Fibroblast of mammary gland (primary cell): ENCODE data around the gene RNF115.
"Not testable (repeated sequence)": the region's sequence is repeated elsewhere in the genome, so short reads cannot be mapped to it uniquely, and the experiment has no call there.

ENCODE experiments used
- DNase-seq: peaks from one replicate; pipeline ENCODE4 v3.0.0-alpha.2; 2010; ENCODE audit warnings: low read depth
- H3K4me3 ChIP-seq: 2 replicates; pipeline ENCODE4 v1.5.1; 2011; ENCODE audit warnings: low read depth, mild to moderate bottlenecking, low read length, moderate library complexity; ENCODE audit not compliant: control insufficient read depth
- CTCF ChIP-seq: conservative IDR thresholded peaks from 2 replicates; pipeline ENCODE4 v1.5.1; 2011; ENCODE audit warnings: low read depth, low read length, inconsistent platforms; ENCODE audit not compliant: control insufficient read depth, insufficient read depth

The RNF115 gene

GRCh38 chr1:145804235-145805045 lies 19.5 kb downstream of the RNF115 start:
- H3K4me3 ChIP-seq: no peak overlapping the region
- no peak for TF ChIP-seq CTCF
- no peak for DNase-seq

GRCh38 chr1:145799806-145800205 lies 24.1 kb downstream of the RNF115 start:
- no peak overlapping the region for H3K4me3 ChIP-seq
- DNase-seq: no peak
- TF ChIP-seq CTCF: no peak

- no peak overlapping the region for H3K4me3 ChIP-seq
- TF ChIP-seq CTCF: no peak
- DNase-seq: no peak
Observed at GRCh38 chr1:145796753-145797152, 27.1 kb downstream of the RNF115 start.

- no peak overlapping the region for H3K4me3 ChIP-seq
- no peak for TF ChIP-seq CTCF
- no peak for DNase-seq
Observed at GRCh38 chr1:145795257-145795881, 28.5 kb downstream of the RNF115 start.

- no peak overlapping the region for H3K4me3 ChIP-seq
- DNase-seq: no peak
- no peak for TF ChIP-seq CTCF
Observed at GRCh38 chr1:145792484-145792883, 31.4 kb downstream of the RNF115 start.

GRCh38 chr1:145791860-145792259 lies 32.0 kb downstream of the RNF115 start:
- not testable (repeated sequence) for DNase-seq, H3K4me3 ChIP-seq

- DNase-seq: no peak
- no peak for TF ChIP-seq CTCF
- H3K4me3 ChIP-seq: no peak overlapping the region
Observed at GRCh38 chr1:145788580-145788979, 35.3 kb downstream of the RNF115 start.
